GM21360 (cell line): Measurements from ENCODE around the gene TNFAIP2.
"Not testable (repeated sequence)": the region's sequence is repeated elsewhere in the genome, so short reads cannot be mapped to it uniquely, and the experiment has no call there.

Experiments
- ATAC-seq: cut with Tn5 transposase; IDR thresholded peaks from one replicate; pipeline ENCODE4 v1.9.1; 2021; ENCODE audit warnings: mild to moderate bottlenecking, moderate library complexity; ENCODE audit not compliant: unreplicated experiment

TNFAIP2 gene

DNA sequence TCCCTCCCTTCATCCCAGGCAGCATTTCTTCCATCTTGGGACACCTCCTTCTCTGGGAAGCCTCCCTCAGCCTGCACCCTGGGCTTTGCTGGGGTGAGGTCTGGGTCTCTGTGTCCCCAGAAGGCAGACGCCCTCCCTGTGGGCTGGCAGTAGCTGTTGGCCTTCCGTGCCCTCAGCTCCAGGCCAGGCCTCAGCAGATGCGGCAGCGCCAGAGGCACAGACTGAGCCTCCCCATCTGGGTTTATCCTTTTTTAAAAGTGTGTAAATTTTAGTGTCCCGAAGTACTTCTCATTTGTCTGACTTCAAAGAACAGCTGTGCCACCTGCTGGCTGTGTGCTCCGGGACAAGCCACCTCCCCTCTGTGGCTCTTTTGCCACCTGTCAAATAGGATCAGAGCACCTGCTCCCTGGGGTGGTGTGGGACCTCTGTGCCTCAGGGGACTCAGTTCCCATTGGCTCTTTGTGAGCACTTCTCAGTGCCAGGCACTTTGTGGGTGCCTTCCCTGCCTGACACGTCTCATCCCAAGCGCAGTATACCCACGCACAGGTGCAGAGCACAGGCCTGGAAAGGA lies 17.6 kb upstream of the TNFAIP2 start:
- no peak for ATAC-seq

DNA sequence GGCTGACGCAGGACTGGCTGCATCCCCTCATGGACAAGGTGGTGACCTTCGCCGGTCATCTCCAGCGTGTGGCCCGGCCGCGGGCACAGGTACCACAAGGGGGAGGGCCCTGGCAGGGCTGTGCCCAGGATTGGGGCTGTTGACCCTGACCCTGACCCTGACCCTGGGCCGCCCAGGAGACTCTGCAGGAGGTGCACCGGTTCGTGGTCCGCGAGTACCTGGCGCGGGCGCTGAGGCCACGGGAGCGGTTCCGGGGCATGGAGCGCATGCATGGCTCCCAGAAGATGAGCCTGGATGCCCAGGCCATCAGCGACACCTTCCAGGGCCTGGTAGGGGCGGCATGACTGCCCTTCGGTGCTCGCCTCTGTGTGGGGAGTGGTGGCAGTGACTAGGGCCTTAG lies 15.8 kb upstream of the TNFAIP2 start:
- no peak for ATAC-seq

GRCh38 chr14:103107941-103108748 lies 15.1 kb upstream of the TNFAIP2 start:
- ATAC-seq, result no peak

DNA sequence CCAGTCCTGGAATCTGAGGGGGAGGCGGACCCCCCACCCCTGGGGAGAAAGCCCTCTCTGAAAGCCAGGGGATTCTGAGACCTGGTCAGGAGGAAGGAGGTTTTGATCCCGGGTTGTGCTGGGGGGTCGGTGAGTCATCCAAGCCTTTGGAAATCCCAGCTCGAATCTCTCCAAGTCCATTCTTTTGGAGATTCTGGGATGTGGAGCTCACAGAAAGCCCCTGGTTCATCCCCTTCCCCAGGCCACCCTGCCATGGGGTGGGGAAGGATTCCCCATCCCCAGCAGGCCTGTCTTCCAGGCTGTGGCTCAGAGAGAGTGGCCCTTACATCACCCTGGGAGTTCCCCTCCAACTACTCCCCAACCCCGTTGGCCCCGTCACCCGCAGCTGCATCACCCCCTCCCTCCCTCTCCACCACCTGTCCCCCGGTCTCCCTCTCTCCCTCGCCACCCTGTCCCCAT lies 14.5 kb upstream of the TNFAIP2 start:
- ATAC-seq, result no peak

GRCh38 chr14:103109535-103110441 lies 13.5 kb upstream of the TNFAIP2 start:
- ATAC-seq, result no peak

DNA sequence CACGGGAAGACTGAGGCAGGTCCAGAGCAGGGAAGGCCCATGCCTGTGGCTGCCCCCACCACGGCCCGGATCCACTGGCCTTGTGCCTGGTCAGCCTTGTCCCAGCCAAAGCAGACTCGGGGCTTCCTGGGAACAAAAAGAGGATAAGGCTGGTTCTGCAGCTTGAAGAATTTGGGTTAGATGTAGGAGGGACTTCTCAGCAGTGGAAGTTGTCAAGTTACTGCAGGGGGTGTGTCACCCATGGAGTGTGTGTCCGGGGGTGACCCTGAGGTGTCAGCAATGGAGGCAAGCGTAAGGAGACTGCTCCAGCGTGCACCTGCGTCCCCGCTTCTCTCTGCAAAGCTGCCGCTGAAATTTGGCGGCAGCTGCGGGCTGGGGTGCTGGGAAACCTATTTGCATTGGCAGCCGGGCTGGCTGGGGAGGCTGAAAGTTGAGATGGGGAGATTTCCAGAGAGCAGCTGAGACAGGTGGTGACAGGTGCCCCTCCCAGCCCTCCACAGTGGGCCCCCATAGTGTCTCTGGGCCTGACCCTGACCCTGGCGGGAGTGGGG lies 12.5 kb upstream of the TNFAIP2 start:
- ATAC-seq, result no peak

DNA sequence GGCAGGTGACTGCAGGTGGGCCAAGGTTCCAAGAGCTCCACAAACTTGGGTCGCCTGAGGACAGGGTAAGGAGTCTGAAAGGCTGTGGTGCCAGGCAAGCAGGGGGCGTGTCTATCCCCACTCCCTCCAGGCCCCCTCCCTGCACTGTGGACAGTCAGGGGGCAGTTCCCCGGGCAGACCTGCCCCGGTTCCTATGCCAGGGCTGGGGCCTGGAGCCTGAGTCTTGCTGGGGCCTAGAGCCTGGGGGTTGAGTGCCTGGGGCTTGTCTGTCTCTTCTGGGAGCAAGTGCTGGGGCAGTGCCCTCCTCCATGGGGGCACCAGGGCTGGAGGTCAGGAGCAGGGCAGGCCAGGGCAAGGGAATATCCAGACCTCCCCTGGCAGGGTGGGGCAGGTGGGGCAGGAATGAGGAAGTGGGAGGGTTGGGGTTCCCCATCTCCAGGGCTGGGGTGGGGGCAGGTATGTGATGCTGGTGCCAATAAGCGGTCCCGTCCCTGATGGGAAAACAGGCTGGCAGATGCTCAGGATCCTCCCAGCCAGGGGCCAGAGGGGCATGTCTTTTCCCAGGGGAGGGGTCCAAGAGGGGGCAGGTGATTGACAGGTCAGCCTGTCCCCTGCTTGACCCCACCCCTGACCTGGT lies 11.9 kb upstream of the TNFAIP2 start:
- no peak for ATAC-seq

DNA sequence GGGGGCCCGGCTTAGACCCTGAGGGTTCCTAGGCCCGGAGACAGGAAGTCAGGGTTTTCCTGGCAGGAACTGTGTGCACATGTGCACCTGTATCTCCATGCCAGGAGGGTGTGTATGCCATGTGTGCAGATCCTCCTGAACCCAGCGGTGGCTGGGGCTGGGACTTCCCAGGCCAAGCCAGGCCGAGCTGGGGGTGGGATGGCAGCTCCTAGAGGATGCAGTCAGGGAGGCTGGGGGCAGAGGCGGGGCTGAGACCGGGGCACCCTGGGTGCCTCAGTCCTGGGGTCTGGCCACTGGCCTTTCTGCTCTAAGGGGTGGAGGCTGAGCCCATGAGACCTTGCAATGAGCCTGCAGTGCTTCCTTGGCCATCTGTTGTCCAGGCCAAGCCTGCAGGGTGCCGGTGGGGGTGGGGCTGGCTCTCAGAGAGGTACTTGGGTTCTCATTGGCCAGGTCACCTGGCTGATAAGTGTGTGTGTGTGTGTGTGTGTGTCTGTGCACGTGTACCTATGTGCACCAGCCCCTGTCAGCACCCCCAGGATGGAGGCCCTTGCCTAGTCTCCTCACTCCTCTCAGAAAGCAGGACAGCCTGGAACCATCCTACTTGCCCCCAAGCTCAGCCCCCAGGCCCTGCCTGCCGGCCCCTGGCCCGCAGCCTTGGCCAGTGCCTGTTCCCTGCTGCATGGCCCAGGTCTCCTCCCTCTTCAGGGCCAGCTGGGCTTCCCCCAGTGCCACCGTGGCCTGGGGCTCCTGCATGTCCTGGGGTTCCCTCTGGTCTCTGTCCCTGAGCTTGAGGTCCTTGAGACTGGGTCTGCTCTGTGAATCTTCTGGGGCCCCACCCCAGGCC lies 10.6 kb upstream of the TNFAIP2 start:
- ATAC-seq, result no peak

GRCh38 chr14:103113303-103113702 lies 10.0 kb upstream of the TNFAIP2 start:
- no peak for ATAC-seq

DNA sequence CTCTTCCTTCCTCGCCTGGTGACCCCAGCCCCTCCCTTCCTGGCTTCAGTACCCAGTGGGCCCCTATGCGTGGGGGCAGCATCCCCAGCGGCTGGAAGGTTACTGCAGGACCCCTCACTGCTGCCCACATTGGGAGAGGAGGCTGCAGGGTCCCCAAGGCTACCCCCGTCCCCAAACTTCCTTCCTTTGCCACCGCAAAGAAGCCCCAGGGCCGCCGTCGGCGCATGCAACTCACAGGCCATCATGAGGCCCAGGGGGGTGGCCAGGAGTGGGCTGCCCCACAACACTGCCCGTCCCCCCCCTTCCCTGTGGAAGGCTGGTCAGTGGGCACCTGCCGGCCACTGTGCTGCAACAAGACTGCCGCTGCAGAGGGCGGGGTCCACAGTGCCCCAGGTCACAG lies 9.5 kb upstream of the TNFAIP2 start:
- no peak for ATAC-seq

DNA sequence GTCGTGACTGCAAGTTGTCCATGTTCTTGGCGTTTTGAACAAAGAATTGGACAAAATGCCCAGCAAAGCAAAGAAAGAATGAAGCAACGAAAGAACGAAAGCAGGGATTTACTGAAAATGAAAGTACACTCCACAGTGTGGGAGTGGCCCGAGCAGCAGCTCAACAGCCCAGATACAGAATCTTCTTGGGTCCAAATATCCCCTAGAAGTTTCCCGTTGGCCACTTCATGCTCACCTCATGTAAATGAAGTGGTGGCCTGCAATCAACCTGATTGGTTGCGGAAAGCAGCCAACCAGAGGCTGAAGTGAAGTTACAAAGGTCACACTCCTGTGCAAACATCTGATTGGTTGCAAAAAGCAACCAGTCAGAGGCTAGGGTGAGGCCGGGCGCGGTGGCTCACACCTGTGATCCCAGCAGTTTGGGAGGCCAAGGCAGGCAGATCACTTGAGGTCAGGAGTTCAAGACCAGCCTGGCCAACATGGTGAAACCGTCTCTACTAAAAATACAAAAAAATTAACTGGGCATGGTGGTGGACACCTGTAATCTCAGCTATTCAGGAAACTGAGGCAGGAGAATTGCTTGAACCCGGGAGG lies 8.1 kb upstream of the TNFAIP2 start:
- ATAC-seq, result not testable (repeated sequence)

GRCh38 chr14:103115845-103116572 lies 7.3 kb upstream of the TNFAIP2 start:
- ATAC-seq, result no peak

GRCh38 chr14:103116636-103117035 lies 6.6 kb upstream of the TNFAIP2 start:
- ATAC-seq, result no peak

- not testable (repeated sequence) for ATAC-seq
These were observed 5.8 kb upstream of the TNFAIP2 start for GRCh38 chr14:103117499-103117898.

DNA sequence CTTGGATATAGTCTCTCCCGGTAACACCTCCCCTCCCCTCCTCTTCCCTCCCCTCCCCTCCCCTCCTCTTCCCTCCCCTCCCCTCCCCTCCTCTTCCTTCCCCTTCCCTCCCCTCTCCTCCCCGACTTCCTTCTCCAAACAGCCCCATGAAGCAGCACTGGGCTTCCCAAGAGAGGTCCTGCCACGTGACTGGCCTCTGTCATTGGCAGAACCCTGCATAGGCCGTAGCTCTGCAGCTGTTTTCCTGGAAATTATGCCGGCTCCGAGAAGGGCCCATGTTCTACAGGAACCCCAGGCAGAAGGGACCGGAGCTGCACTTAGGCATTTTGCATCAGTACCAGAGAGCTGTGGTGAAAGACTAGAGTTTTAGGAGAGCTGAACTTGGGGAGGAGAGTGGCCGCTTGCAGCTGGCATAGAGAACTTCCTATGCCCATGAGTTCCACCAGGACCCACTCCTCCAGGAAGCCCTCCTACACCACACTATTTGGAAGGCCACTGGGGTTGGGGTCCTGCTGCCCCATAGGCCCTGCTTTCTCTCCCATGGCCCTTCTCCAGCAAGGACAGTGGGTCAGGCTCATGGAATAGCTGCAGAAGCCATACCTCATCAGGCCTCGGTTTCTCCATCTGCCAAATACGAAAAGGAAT lies 5.1 kb upstream of the TNFAIP2 start:
- no peak for ATAC-seq

GRCh38 chr14:103118663-103119404 lies 4.4 kb upstream of the TNFAIP2 start:
- ATAC-seq, result no peak

DNA sequence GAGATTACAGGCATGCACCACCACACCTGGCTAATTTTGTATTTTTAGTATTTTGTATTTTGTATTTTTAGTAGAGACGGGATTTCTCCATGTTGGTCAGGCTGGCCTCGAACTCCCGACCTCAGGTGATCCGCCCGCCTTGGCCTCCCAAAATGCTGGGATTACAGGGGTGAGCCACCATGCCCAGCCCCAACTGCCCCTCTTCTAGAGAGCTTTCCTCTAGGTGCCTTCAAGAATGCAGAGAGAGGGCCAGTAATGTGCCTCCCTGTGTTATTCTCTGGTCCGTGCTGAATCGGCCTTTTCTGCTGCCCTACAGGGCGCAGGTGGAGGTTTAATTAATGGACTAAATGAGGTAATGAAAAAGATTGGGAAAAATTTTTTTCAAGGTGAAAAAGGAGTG lies 3.7 kb upstream of the TNFAIP2 start:
- ATAC-seq, result not testable (repeated sequence)
